GM12892 (cell line): ENCODE results near the gene GAK.

Experiments used
- DNase-seq: peaks from one replicate; pipeline ENCODE4 v3.0.0; 2011; ENCODE audit not compliant: insufficient read length
- FAIRE-seq: peaks from 2 replicates; lab custom pipeline; 2011; peaks lifted over from hg19 to GRCh38; lab: Jason Lieb, UNC
- POLR2A ChIP-seq: IDR thresholded peaks from 2 replicates; pipeline ENCODE4 v1.6.1; 2011; ENCODE audit warnings: low read depth, low read length, control low read depth
- POLR2AphosphoS5 ChIP-seq: IDR thresholded peaks from 2 replicates; pipeline ENCODE4 v1.6.1; 2011; ENCODE audit warnings: low read depth, low read length, control low read depth
- TAF1 ChIP-seq: IDR thresholded peaks from 2 replicates; pipeline ENCODE4 v1.6.1; 2011; ENCODE audit warnings: low read depth, mild to moderate bottlenecking, control low read depth, low read length, borderline replicate concordance

The GAK gene

DNA sequence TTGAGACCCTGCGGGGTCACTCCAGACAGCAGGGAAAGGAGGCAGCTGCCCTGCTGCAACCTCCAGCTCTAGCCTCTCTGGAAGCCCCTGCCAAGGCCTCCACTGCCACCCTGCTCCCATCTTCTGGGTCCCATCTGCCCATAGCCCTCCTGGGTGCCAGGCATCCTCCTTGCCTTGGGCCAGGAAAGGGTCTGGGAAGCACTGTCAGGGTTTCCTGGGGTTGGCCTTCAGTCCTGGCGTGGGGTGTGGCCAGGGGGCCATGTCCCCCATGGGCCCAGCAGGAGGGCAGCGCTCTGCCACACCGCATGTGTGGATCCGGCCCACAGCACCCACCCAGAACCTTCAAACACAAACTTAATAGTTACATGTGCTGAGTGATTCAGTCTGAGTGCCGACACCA lies 102.8 kb downstream of the GAK start:
- FAIRE-seq: no peak
- TF ChIP-seq POLR2A (no peak), POLR2AphosphoS5 (no peak), TAF1 (no peak)
- DNase-seq: peak; percentile 12

DNA sequence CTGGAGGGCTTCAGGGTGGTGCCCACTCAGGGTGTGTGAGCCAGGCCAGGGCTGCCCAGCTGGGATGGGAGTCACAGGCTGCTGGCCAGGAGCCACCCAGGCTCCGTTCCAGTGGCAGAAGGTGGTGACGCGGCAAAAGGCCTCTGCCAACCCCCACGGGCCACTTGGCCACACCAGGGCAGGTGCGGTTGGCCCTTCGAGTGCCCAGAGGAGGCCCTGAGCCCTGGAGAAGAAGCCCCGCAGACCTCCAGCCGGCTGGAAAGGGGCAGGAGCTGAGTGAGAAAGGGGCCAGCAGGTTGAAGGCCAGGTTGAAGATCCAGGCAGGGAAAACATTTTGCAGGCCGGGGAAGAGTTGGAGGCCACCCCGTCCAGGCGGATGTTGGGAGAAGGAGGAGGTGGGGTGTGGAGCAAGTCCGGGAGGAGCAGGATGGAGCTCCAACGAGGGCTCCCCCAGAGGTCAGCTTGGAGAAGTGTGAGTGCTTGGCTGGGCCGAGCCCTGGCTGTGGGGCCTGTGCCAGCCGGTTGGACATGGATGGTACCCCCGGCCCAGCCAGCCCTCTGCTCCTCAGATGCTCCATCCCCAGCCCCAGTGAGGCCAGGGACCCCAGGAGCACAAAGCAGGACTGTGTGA lies 103.4 kb downstream of the GAK start:
- DNase-seq (no peak), FAIRE-seq (no peak)
- TF ChIP-seq TAF1: no peak
- TF ChIP-seq POLR2AphosphoS5: no peak
- TF ChIP-seq POLR2A: no peak

DNA sequence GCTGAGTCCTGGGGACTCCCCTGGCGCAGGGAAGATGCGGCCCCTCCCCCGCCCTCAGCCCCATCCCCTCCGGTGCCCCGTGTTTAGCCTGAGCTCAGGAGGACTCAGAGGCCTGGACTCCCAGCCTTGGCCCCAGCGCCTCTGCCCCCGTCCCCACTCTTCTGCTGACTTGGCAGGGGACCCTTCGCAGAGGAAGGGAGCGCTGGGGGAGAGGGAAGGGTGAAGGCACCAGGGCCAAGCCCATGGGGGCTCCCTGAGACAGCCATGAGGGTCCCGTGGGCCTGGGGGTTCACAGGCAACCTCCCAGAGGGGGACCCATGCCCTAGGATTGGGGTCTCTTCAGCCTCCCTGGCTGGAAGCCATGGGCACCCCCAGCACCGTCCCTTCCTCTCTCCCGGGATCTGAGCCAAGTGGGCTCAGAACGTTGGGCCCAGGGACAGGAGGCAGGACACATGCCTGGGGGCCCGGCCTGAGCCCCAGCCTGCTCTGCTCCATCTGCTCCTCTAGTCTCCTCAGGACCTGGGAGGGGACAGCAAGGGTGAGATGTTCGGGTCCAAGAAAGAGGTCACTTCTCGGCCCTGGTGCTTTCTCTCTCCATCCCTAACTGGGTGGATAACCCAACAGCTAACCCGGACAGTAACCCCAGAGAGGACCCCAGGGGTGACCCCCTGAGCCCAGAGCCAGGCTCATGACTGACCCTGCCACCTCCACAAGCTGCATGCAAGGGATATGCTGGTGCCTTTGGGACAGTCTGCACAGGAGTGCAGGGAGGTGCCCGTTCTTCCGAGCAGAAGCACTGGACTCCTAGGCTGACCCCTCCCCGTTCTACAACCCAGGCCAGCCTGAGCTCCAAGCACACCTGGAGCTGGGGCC lies 104.7 kb downstream of the GAK start:
- DNase-seq (no peak), FAIRE-seq (no peak)
- TF ChIP-seq TAF1 (no peak), POLR2AphosphoS5 (no peak), POLR2A (no peak)

DNA sequence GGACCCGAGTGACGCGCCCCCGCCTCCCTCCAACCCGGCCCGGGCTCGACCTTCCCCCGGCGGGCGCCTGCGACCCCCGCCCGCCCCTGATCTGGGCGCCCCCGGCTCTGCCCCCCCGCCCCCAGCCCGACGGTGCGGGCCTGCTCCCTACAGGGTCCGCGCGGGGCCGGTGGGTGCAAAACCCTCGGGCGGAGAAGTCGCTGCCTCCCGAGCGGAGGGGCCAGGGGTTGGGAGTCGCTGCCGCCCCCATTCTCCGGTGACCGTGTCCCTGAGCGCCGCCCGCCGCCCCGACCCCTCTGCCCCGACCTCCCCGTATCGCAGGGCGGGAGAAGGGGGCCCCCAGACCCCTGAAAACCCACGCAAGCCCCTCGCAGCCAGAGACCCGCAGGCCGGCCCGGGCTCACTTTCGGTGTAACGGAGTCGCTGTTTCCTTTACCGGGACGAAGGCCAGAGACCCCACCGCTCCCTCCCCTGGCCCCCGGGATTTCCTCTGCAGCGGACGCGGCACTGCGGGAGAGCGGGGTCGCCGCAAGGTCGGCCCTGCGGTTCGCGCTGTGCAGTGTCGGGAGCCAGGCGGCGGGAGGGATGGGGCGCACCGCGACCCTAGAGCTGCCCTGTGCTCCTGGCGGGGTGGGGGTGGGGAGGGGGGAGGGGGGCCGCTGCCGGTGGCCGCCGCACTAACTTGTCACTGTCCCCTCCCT lies 105.5 kb downstream of the GAK start:
- no peak for FAIRE-seq
- TF ChIP-seq TAF1 (no peak), POLR2AphosphoS5 (no peak), POLR2A (no peak)
- no peak for DNase-seq

DNA sequence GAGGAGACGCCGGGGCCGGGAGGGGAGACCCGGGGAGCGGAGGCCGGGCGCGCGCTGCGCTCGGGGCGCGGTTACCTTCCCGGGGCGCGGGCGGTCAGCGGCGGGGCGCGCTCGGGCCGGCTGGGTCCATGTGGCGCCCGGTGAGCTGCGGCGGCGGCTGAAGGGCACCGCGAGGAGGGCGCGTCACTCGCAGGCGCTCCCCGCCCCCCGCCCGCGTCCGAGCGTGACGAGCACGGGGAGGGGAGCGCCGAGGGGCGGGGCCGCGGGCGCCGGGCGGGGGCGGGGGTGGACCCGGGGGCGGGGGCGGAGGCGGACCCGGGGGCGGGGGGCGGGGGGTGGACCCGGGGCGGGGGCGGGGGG lies 106.2 kb downstream of the GAK start, which contains the start of gene CPLX1:
Gene CPLX1, minus strand, starts transcription at position 159 of the 360 bp plus-strand sequence. CDS start 1,607 bp downstream, outside the sequence.
- TF ChIP-seq POLR2A (no peak), POLR2AphosphoS5 (no peak), TAF1 (no peak)
- FAIRE-seq: no peak
- DNase-seq: no peak

DNA sequence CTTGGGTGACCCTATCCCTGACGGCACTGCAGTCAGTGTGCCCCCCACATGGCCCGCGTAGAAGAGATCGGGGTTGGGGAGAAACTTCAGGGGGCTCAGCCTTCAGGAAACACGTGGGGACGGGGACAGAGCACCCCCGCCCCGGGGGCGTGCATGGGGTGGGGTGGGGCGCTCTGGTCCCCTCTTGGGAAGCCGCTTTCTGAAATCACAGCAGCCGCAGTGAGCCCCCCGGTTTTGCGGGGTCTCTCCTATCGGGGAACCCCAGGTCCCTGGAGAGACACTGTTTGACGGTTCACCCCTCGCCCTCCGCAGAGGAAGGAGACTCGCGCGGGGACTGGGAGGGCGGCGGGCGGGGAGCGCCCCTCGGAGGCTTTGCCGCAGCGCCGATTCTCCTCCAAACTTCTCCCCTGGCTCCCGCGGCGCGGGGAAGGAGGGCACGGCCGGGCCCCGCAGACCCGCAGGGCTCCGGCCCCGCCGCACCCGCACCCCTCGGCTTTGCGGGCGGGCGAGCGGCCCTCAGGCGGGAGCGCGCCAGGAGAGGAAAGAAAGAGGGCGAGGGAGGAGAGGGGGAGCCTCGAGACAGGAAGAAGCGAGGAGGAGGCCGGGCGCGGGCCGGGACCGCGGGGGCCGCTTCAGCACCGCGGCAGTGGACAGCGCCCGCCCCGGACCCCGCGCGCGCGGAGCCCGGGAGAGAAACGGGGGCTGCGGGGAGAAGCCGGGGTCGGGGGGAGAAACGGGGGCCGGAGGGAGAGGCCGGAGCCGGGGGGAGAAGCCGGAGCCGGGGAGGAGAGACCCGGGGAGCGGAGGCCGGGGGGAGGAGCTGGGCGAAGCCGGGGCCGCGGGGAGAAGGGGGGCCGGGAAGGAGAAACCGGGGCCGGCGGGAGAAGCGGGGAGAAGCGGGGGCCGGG lies 106.8 kb downstream of the GAK start:
- FAIRE-seq: no peak
- no peak for DNase-seq
- no peak for TF ChIP-seq POLR2A
- no peak for TF ChIP-seq TAF1
- no peak for TF ChIP-seq POLR2AphosphoS5

DNA sequence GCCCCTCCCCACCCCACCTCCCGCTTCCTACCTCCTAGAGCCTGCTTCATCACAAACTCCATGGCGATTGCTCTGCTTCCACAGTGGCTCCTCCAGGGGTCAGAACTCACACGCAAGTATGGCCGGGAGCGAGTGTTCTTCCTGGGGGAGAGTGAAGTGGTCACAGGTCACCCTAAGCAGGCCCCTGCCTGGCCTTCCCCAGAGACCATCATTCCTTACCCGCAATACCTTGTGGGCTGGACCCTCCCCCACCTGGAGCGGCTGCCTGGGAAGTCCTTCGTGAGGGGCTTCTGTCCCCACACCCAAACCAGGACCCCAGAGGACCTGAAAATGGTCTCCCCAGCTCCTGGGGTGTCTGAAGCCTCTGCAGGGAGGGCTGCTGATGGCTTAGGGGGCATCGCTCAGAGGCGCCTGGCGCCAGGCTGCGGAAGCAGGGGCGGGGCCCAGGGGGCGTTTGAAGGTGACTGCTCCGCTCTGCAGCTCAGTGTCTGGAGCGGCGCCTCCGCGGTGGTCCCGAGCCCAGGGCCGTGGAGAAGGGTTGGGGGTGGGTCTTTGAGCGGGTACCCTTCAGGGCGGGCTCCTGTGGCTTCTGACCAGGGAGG lies 107.6 kb downstream of the GAK start:
- DNase-seq: no peak
- FAIRE-seq: no peak
- TF ChIP-seq TAF1: no peak
- TF ChIP-seq POLR2AphosphoS5: no peak
- TF ChIP-seq POLR2A: no peak

DNA sequence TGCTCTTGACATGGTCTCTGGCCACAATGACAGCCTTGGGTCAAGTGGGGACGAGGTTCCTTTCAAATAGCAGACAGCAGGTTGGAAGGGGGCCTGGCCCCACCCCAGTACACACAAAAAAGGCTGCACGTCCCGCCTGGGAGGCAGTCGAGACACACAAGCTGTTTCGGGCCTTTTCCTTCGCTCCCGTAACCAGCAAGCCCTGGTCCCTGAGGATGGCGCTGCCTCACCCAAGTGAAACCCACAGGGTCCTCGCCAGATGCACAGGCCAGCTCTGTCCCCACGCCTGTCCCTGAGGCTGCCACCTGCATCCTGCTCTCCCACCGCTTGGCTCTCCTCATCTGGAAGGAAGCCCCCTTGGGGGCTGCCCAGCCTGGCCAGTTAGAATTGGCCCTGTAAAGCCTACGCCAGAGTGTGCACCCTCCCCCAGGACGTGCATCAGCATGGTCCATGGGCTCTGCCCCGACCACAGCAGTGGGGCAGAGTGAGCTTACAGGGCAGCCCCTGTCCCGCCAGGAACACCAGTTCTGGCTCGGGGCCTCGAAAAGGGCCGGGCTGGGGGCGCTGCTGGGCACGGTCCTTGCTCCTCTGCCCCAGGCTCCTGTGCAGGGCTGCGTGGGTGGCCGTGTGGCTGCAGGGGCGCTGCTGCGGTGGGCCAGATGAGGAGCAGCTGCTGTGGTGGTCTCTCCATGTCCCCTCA lies 108.2 kb downstream of the GAK start:
- no peak for TF ChIP-seq POLR2AphosphoS5
- TF ChIP-seq TAF1: no peak
- no peak for TF ChIP-seq POLR2A
- FAIRE-seq: no peak
- no peak for DNase-seq

DNA sequence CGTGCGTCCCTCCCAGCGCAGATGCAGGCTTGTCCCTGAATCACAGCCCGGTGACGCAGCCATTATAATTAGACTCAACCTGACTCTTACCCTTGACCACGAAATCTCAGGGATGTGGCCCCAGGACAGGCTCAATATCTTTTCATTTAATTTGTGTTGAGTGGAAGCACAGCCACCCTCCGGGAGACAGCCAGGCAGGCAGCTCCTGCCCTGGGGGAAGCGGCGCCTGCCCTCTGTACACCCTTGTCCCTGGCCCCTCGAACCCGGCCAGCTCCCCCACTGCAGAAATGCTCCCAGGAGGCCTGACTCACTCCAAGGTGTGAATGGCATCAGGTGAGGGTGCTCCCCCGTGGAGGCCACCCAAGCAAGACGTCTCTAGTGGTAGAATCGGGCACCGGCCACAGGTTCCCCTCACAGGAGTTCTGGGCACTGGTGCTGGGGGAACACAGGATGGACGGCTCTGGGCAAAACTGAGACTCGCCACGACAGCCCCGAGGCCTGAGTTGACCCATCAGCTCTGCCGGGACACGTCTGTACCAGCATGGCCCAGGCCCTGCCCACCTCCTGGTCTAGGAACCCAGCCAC lies 108.8 kb downstream of the GAK start:
- TF ChIP-seq POLR2A (no peak), TAF1 (no peak)
- no peak for DNase-seq
- no peak for FAIRE-seq
